Activated CD8-positive, alpha-beta memory T cell treated with anti-CD3 and anti-CD28 coated beads for 4 hours (primary cell): Measurements from ENCODE around the gene IPCEF1.
"Not testable (repeated sequence)": the region's sequence is repeated elsewhere in the genome, so short reads cannot be mapped to it uniquely, and the experiment has no call there.

Experiments used
- DNase-seq, 2 donors: peaks; one replicate each; pipeline ENCODE4 v3.0.0-alpha.2; 2020; ENCODE audit warnings: low read depth in 2 of 2

IPCEF1 gene

GRCh38 chr6:154334147-154334546 is 22.5 kb downstream of the IPCEF1 start:
- not testable (repeated sequence) for DNase-seq

- no peak for DNase-seq
Observed at GRCh38 chr6:154331750-154332149, 24.9 kb downstream of the IPCEF1 start.

GRCh38 chr6:154329350-154330170 is 27.0 kb downstream of the IPCEF1 start:
- no peak for DNase-seq

GRCh38 chr6:154327313-154327712 is 29.3 kb downstream of the IPCEF1 start:
- DNase-seq, result not testable (repeated sequence)

- DNase-seq, result no peak
Observed at GRCh38 chr6:154325142-154325541, 31.5 kb downstream of the IPCEF1 start.

- DNase-seq, result no peak
Observed at GRCh38 chr6:154320181-154320580, 36.4 kb downstream of the IPCEF1 start.

DNA sequence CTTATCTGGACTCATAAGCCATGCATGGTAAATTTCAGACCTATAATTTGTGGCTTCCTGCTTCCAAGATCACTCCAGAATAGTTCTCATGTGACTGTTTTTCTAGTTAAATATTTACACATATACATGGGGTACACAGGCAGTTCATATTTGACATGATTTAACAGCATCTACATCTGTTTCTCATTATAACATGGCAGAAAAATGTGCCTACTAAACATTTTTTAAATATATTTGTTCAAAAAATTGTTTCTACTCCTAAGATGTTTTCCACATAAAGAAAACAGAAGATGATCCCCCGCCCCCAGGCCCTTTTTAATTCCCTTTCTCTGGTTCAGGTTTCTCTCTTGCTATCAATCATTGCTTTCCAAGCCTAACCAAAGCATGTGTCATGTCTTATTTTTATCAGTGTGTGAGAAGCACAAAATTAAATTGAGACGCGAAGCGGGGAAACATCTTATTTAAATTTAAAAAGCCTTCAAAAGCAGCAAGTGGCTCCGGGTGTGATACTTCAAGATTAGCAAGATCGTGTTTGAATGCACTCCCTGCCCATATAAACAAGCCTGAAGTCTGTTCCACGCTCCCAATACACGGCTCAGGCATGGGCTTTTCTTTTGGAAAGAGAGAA is 37.3 kb downstream of the IPCEF1 start:
- DNase-seq, result no peak

DNA sequence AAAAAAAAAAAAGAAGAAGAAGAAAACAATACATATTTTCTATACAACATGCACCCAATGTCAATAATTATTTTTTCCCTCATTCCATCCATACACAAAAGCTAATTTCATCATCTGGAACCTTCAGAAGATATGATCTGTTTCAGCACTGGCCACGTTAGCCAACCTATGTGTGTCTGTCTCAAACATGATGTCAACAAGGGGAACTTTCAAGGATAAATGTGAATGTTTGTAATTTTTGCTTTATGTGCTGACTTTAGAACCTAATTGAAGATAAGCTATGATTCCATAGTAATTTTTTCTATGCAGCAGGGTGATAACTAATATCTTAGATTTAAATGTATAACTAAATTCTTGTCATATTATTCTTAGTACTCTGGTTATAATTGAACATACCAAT is 37.9 kb downstream of the IPCEF1 start:
- no peak for DNase-seq

GRCh38 chr6:154316131-154316530 is 40.5 kb downstream of the IPCEF1 start:
- DNase-seq, result no peak

- DNase-seq, result no peak
Observed at GRCh38 chr6:154314084-154314483, 42.5 kb downstream of the IPCEF1 start.

DNA sequence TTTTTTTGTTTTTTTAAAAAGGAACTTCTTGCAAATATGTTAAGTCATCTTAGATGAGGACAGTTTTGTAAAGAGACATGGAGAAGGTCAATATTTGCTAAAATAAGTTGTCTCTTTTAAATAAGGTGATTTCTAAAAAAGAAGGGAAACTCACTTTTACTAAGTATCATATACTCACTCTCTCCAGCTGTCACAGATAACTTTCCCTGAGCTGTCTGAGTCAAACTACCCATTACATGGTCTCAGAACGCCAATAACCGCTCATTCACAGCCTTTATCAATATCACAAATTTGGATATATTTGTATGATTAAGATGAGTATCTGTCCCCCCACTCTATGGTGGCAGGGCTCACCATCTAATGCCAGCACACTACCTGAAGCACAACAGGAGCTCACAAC is 47.6 kb downstream of the IPCEF1 start:
- no peak for DNase-seq

GRCh38 chr6:154307696-154308425 is 48.7 kb downstream of the IPCEF1 start:
- no peak for DNase-seq

DNA sequence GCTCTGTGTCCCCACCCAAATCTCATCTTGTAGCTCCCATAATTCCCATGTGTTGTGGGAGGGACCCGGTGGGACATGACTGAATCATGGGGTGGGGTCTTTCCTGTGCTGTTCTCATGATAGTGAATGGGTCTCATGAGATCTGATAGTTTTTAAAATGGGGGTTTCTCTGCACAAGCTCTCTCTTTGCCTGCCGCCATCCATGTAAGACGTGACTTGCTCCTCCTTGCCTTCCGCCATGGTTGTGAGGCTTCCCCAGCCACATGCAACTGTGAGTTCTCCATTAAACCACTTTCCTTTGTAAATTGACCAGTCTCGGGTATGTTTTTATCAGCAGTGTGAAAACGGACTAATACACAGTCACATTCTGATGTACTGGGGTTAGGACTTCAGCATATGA is 49.5 kb downstream of the IPCEF1 start:
- not testable (repeated sequence) for DNase-seq

DNA sequence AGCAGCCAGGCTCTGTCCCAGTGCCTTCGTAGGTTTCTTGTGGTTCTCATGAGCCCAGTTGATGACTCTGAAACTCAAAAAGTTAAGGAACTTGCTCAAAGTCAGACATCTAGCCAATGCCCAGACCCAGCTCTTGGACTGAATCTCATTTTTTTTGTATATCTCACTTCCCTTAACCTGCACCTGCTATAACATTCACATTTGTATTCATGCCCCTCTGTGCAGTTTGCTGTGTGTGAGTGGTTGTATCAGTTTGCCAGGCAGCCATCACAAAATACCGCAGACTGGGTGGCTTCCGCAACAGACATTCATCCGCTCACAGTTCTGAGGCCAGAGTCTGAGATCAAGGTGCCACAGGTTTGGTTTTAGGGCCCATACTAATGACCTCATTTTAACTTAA is 49.9 kb downstream of the IPCEF1 start:
- no peak for DNase-seq

GRCh38 chr6:154304191-154304590 is 52.4 kb downstream of the IPCEF1 start:
- DNase-seq, result no peak

DNA sequence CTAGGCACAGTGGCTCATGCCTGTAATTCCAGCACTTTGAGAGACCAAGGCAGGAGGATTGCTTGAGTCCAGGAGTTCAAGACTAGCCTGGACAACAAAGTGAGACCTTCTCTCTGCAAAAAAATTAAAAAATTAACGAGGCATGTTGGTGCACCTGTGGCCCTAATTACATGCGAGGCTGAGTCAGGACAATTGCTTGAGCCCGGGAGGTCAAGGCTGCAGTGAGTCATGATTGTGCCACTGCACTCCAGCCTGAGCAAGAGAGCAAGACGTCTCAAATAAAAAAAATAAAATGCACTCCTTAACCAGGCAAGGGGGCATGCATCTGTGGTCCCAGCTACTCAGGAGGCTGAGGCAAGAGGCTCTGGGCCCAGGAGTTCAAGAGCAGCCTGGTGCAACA is 53.0 kb downstream of the IPCEF1 start:
- not testable (repeated sequence) for DNase-seq

DNA sequence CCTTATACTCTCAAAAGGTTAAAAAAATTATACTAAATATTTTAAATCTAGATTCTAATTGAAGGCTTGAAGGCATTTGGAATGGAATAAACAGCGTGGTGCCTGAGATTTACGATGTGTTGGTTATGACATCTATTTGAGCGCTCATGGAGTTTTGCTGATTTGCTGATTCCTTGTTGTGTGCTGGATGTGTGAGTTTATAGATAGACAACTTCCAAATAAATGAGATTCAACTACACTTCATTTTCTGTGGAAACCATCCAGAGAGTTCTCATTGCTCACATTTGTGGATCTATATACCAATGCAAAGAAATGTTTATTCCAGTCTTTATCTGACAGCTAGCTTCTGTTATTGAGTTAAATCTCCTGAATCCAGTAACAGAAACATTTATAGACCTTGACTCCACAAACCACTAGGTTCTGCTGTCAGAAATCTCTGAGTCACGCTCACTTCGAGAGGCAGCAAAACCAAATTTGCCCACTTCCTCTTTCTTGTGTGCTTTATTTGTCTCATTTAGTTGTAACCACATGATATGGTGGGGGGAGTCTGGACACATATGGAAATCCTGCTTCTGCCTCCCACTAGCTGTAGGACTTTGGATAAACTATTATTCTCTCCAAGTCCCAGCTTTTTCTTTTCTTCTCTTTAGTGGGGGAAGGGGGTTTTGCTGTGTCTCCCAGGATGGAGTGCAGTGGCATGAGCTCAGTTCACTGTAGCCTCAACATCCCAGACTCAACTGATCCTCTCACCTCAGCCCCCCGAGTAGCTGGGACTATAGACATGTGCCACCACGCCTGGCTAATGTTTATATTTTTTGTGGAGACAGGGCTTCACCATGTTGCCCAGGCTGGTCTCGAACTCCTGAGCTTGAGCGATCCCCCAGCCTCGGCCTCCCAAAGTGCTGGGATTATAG is 54.5 kb downstream of the IPCEF1 start:
- DNase-seq, result no peak

DNA sequence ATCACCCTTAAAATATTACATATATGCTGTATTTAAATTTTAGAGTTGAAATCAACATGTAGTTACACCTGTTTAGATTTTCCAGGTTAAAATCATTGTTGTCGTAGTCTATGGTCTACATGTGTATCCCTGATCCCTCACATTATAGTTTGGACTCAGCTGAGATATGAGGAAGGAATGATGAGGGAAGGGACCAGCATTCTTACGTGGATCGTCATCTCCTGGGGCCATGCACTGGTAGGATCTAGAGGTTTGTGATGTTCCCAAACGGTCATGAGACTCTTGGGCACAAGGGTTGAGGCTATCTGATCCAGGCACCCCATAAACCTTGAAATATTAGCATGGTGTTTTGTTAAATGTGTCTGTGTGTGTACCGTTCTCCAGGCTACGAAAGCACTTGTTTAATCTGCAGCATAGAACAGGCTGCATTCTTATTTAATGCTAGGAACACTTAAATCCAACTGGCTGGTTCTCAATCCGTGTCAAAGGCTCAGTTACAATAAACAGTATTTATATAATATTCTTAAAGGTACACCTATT is 55.4 kb downstream of the IPCEF1 start:
- DNase-seq, result no peak

DNA sequence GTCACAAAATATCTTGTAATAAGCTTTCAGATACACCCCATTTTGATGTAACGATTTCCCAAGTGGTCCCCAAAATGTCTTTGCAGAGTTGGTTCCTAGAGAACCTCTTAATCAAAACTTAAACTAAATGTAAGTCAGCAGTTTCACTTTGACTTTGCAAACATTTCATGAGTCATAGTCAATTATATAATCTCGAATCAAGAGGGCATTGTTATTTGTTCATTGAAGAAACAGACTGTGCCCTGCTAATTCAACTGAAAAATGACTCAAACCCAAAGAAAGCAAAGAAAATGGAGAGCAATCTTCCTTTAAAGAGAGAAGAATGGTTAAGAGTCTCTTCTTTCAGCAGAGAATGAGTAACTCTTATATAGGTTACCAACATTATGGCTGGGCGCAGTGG is 58.3 kb downstream of the IPCEF1 start:
- DNase-seq, result no peak

DNA sequence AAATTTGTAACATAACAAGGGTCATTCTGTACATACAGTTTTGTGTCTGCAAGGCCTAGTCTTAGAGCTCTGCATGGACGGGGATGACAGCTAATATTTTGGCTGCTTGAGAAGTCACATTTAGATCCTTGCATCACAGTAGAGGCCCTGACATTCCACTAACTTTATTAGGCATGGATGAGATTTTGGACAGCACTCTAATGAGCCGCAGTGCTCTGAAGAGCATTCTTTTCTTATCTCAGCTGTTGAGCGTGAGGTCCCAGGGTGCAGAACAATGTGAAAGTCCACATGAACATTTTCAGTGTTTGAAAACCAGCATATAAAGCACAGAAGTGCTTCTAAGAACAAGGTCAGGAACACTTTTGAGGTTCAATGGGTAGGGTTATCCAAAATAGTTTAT is 58.9 kb downstream of the IPCEF1 start:
- DNase-seq, result no peak

- no peak for DNase-seq
Observed at GRCh38 chr6:154297210-154297609, 59.4 kb downstream of the IPCEF1 start.
